DMS53 treated with DMSO at 0.1 percent for 48 hours (cell line): ENCODE results near the gene SYT1.

ENCODE experiments used
- DNase-seq: peaks from one replicate; lab custom pipeline; 2025; ENCODE audit not compliant: unreplicated experiment; lab: John Stamatoyannopoulos, UW

Gene SYT1

GRCh38 chr12:79487386-79488110 is 623.0 kb downstream of the SYT1 start:
- DNase-seq, result no peak
